ENCODE results near the gene PJA2.

Gene PJA2

DNA sequence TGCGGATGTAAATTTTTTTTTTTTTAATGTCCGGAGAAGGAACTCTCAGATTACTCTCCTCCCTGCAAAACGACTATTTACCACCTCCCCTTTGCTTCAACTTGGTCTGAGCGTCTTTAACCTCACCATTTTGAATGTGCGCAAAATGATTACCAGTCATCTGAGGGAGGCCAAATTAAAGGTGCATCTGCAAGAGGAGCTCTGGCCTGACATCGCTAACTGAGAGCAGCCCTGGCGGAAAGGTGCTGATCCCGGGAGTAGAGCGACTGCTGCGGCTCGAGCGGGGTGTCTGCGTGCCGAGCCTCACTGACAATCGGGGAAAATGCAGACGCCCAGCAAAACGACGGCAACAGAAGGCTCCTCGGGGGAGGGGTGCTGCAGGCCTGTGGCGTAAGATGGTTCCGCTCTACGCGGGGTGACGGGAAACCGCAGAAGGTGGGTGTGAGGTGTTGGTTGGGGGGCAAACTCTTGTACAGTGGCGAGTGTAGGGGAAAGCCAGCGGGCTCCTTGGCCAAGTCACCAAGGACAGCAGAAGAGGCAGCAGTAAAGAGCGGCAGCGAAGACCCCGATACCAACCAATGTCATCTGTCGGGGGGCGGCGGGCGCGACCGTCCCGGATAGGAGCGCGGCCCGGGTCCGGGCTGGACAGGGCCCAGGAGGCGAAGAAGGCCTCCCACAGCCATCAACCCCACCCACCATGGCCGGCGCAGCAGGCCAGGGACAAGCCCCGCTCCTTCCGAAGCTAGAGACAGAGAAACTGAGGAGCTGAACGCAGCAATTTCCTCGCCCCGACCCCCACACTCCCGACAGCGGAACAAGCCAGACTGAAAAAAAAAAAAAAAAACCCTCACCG is 557 bp downstream of the PJA2 start:
- peak; percentile 32 for DNase-seq

GRCh38 chr5:109407913-109408312 is 1.9 kb downstream of the PJA2 start:
- no peak for DNase-seq

- no peak for DNase-seq
Observed at GRCh38 chr5:109406719-109407118, 3.1 kb downstream of the PJA2 start.

DNA sequence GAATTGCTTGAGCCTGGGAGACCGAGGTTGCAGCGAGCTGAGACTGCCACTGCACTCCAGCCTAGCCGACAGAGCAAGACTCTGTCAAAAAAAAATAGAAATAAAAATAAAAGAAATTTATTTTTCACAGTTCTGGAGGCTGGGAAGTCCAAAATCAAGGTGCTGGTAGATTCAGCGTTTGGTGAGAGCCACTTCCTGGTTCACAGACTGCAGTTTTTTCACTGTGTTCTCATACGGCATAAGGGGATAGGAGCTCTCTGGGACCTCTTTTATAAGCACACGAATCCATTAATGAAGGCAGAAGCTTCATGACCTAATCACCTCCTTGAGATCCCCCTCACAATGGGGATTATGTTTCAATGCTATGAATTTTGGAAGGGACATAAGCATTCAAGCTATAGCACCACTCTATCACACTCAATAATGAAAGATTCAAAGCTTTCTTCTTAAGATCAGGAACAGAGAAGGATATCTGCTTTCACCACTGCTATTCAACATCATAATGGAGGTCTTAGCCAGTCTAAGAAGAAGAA is 5.3 kb downstream of the PJA2 start:
- DNase-seq: no peak

- DNase-seq: no peak
Observed at GRCh38 chr5:109403469-109403868, 6.3 kb downstream of the PJA2 start.

DNA sequence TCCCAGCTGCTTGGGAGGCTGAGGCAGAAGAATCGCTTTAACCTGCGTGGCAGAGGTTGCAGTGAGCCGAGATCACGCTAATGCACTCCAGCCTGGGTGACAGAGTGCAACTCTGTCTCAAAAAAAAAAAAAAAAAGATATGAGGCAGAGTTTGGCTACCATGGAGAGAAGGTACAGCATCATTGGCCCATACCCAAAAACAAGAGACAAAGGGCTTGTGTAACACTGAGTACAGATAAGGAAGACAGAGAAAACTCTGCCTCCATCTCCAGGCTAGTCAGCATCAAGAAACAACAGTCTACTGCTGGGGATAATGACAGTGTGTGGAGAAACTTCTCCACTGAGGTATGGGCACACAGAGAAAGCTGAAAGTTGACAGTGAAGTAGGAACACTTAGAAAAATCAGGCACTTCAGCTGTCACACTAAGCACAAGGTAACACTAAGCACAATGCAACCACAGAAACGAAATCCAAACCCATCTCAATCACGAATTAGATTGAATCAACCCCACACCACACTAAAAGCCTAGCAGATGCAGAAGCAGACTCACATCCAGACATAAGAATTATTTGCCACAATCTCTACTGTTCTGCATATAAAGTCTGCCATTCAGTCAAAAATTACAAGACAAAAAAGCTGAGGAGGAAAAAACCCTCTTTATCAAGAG is 10.5 kb downstream of the PJA2 start:
- no peak for DNase-seq

- no peak for DNase-seq
Observed at GRCh38 chr5:109396965-109397364, 12.8 kb downstream of the PJA2 start.

- DNase-seq: no peak
Observed at GRCh38 chr5:109394806-109395205, 15.0 kb downstream of the PJA2 start.

- DNase-seq: no peak
Observed at GRCh38 chr5:109390188-109390587, 19.6 kb downstream of the PJA2 start.

GRCh38 chr5:109388407-109388806 is 21.4 kb downstream of the PJA2 start:
- no peak for DNase-seq

- DNase-seq: no peak
Observed at GRCh38 chr5:109387408-109387974, 22.3 kb downstream of the PJA2 start.

GRCh38 chr5:109378095-109378494 is 31.7 kb downstream of the PJA2 start:
- DNase-seq: no peak

GRCh38 chr5:109374625-109375024 is 35.1 kb downstream of the PJA2 start:
- DNase-seq: no peak

- no peak for DNase-seq
Observed at GRCh38 chr5:109373932-109374331, 35.8 kb downstream of the PJA2 start.

DNA sequence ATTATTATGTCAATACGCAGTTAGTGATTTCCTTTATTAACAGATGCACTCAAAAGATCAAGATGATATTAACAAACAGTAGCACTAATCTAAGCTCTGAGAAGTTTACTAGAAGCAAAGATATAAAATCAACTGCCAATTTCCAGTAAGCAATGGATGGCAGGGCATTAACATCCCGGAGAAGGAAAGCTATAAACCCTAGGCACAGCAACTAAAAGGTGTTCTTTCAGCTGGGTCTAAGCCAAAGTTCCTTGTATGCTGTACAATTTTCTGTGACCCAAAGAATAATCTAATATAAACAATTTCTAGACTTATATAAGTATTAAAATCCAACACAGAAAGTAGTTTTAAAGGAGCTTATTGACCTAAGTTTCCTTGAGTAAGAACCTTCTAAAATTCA is 39.4 kb downstream of the PJA2 start:
- no peak for DNase-seq

DNA sequence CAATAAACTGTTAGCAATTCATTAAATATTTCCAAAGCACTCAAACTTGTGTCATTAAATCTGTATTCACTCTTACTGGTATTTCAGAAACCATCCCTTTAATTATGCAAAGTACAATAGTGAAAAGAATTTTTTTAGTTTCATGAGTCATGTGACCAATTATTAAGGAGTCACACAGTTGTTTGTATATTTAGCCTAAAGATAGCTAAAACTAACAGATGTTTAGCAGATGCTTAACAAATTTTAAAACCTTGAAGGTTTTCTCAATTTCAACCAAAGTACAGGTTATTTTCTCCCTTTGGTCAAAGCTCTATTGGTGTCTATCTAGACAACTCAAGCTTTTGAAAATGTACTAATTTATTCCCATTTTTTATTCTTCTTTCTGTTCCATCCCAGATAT is 44.1 kb downstream of the PJA2 start:
- no peak for DNase-seq

DNA sequence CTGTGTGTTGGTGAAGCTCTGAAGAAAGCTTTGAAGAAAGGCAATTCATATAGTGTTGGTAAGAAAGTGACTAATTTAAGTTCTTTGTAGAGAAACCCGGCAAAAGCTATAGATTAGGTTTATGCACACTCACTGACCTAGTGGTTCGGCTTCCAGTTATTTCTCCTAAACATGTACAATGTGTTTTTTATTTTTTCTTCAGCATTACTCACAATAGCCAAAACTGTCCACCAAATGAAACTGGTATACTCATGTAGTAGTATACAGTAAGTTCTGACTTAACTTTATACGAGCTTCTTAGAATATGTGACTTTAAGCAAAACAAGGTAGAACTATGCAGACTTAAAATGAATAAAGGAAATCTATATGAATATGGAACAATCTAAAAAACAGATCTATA is 44.8 kb downstream of the PJA2 start:
- DNase-seq: no peak

DNA sequence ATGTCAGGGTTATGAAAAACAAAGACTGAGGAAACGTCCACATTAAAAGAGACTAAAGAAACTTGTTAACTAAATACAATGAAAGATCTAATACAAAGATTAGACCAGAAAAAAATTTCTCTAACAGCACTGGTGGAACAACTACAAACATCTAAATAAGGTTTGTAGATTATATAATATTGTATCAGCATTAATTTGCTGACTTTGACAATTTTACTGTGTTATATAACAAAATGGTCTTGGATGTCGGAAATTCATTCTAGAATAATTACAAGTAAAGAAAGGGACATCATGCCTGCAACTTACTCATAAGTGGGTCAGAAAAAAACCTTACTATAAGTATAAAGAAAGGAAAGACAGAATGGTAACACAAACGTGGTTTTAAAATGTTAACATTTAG is 50.1 kb downstream of the PJA2 start:
- no peak for DNase-seq

GRCh38 chr5:109357807-109358206 is 52.0 kb downstream of the PJA2 start:
- no peak for DNase-seq

DNA sequence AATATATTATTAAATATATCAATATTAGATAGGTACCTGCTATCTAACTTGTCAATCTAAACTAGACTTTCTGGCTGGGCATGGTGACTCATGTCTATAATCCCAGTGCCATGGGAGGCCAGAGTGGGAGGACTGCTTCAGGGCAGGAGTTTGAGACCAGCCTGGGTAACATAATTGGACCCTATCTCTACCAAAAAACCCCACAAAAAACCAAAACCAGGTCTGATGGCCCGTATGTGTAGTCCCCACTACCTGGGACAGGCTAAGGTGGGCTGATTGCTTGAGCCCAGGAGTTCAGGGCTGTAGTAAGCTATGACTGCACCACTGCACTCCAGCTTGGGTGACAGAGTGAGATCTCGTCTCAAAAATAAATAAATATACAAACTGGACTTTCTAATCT is 55.0 kb downstream of the PJA2 start:
- no peak for DNase-seq

DNA sequence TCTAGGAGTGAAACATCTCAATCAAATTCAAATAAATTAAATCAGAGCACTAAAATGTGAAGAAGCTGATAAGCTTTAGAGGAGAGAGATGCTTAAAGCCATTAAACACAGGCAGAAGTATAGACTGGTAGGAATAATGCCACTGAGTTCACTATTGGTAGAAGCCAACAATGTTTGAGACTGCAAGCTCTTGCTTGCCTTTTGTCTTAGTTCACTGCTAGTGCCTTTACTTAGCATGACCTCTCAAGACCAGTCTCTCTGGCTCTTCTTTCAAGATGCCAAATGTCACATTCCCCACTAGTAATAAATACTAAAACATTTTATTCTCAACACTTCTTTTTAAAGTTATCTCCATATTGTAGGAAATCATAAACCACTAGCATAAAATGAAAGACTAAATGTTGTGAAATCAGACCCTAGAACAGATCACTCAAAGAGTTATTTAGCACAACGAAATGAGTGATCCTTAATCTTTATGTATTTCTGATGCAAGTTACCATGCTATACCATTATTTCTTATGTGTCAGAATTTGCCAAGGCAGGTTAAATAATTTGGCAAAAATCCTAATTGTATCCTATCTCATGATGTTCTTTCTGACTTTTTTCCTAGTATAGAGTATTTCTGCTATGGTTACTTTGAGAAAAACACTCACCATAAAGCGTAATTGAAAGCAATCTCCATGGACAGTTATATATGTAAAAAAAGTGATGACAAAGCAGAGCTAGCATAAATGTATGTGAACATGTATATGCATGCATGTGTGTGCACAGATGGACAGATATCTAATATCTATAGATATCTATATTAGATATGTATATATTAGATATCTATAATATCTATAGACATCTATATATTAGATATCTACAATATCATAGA is 57.5 kb downstream of the PJA2 start:
- no peak for DNase-seq

- DNase-seq: no peak
Observed at GRCh38 chr5:109350537-109351270, 59.1 kb downstream of the PJA2 start.
